Measurements from ENCODE around the gene ST6GAL1.

- no peak for TF ChIP-seq TAF1 (IDR thresholded peaks at IDR 0.05; ENCODE audit: borderline replicate concordance, insufficient read depth, low read length)
- TF ChIP-seq SIN3A (IDR thresholded peaks at IDR 0.05; ENCODE audit: borderline replicate concordance, insufficient read depth, low read length), result no peak
- no peak for TF ChIP-seq REST (IDR thresholded peaks at IDR 0.05; ENCODE audit: insufficient read depth in 1 of 2, low read depth in 2 of 2, low read length in 2 of 2)
Measured at GRCh38 chr3:187062526-187063177, 132.3 kb downstream of the ST6GAL1 start.

Data from PFSK-1 (cell line).